ENCODE data around the gene PRKAG2.
A peak's percentile ranks its signal among the peaks of the same experiment; 100 is the strongest.
"Not testable (repeated sequence)": the region's sequence is repeated elsewhere in the genome, so short reads cannot be mapped to it uniquely, and the experiment has no call there.

The PRKAG2 gene

DNA sequence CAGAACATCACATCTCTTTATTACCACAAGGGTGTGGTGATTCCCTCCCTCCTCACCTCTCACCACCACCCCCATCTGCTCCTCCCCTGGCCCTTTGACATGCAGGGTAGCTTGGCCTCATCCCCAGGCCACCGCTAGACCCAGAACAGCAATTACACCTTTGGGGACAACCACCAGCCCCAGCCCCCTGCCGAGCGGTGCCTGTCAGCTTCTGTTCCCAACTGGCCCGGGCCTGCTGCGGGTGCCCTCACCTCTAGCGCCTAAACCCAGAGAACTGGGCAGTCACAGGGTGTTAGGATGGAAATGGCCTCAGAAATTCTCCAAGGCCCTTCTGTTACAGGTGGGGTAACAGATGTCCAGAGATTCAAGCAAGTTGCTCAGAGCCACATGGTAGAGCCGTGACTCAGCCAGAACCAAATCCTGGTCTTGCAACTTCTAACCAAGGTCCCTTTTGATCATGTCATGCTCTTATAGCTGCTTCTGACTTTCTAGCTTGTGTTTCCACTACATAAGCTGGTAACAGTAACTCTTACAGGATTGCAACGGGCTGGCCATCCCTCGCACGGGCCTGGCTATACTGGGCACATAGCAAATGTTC is 78.0 kb downstream of the PRKAG2 start:
- no peak overlapping the region for H3K9ac ChIP-seq (ENCODE audit: insufficient read length)
- no peak for DNase-seq (ENCODE audit: low read depth, low spot score)
- TF ChIP-seq POLR2AphosphoS5 (IDR thresholded peaks at IDR 0.05; ENCODE audit: borderline replicate concordance, low read depth, low read length) (no peak), FOXP2 (optimal IDR thresholded peaks at IDR 0.05; ENCODE audit: control extremely low read depth, extremely low read length, insufficient read depth) (no peak), EZH2 (IDR thresholded peaks at IDR 0.05) (no peak)
- H3K9me3 ChIP-seq (ENCODE audit: low read depth, low read length): no peaks in the 10 kb centered on the region
- no peaks in the 10 kb centered on the region for H3K36me3 ChIP-seq (ENCODE audit: insufficient read depth, low read length)
- no peak overlapping the region for H3K27ac ChIP-seq
- H3K4me3 ChIP-seq: no peak overlapping the region

GRCh38 chr7:151797667-151798307 is 79.1 kb downstream of the PRKAG2 start:
- H3K4me3 ChIP-seq; H3K27ac ChIP-seq; DNase-seq (ENCODE audit: low read depth, low spot score); H3K36me3 ChIP-seq (ENCODE audit: insufficient read depth, low read length); H3K9me3 ChIP-seq (ENCODE audit: low read depth, low read length): not testable (repeated sequence)
- peak overlapping the region; percentile 14 for H3K9ac ChIP-seq (ENCODE audit: insufficient read length)

GRCh38 chr7:151796871-151797537 is 79.9 kb downstream of the PRKAG2 start:
- no peaks in the 10 kb centered on the region for H3K36me3 ChIP-seq (ENCODE audit: insufficient read depth, low read length)
- H3K27ac ChIP-seq: no peak overlapping the region
- H3K9me3 ChIP-seq (ENCODE audit: low read depth, low read length): no peaks in the 10 kb centered on the region
- peak overlapping the region; percentile 14 for H3K9ac ChIP-seq (ENCODE audit: insufficient read length)
- no peak overlapping the region for H3K4me3 ChIP-seq
- no peak for TF ChIP-seq EZH2 (IDR thresholded peaks at IDR 0.05)
- TF ChIP-seq FOXP2 (optimal IDR thresholded peaks at IDR 0.05; ENCODE audit: control extremely low read depth, extremely low read length, insufficient read depth): no peak
- TF ChIP-seq POLR2AphosphoS5 (IDR thresholded peaks at IDR 0.05; ENCODE audit: borderline replicate concordance, low read depth, low read length): no peak
- DNase-seq (ENCODE audit: low read depth, low spot score): no peak

GRCh38 chr7:151796091-151796870 is 80.6 kb downstream of the PRKAG2 start:
- H3K4me3 ChIP-seq: no peak overlapping the region
- no peaks in the 10 kb centered on the region for H3K9me3 ChIP-seq (ENCODE audit: low read depth, low read length)
- no peak overlapping the region for H3K27ac ChIP-seq
- no peaks in the 10 kb centered on the region for H3K36me3 ChIP-seq (ENCODE audit: insufficient read depth, low read length)
- TF ChIP-seq POLR2AphosphoS5 (IDR thresholded peaks at IDR 0.05; ENCODE audit: borderline replicate concordance, low read depth, low read length): no peak
- TF ChIP-seq EZH2 (IDR thresholded peaks at IDR 0.05): no peak
- no peak for TF ChIP-seq FOXP2 (optimal IDR thresholded peaks at IDR 0.05; ENCODE audit: control extremely low read depth, extremely low read length, insufficient read depth)
- no peak overlapping the region for H3K9ac ChIP-seq (ENCODE audit: insufficient read length)
- no peak for DNase-seq (ENCODE audit: low read depth, low spot score)

DNA sequence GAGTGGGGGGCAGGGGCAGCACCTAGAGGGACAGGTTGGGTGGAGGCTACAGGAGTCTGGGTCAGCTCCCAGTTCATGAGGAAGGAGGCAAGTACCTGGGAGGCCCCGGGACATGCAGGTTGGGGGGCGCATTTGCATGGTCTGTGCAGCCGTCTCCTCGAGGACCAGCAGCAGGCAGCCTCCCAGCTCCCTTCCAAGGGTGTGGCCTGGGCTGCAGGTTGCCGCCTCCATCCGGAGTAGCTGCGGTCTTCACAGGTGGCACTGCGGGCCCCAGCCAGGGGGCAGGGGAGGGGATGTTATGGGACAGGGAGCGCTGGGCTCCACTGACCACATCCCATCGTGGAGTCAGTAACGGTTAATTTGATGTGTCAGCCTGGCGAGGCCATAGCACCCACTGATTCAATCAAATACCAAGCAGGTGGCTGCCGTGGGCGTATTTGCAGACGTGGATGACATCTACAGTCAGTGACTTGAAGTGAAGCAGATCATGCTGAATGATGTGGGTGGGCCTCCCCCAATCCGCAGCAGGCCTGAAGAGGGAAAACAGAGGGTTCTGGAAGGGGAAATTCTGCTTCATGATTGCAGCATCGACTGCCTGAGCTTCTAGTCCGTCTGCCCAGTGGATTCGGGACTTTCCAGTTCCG is 81.6 kb downstream of the PRKAG2 start:
- TF ChIP-seq EZH2 (IDR thresholded peaks at IDR 0.05) (no peak), FOXP2 (optimal IDR thresholded peaks at IDR 0.05; ENCODE audit: control extremely low read depth, extremely low read length, insufficient read depth) (no peak), POLR2AphosphoS5 (IDR thresholded peaks at IDR 0.05; ENCODE audit: borderline replicate concordance, low read depth, low read length) (no peak)
- no peak for DNase-seq (ENCODE audit: low read depth, low spot score)
- Histone ChIP-seq H3K9me3 (ENCODE audit: low read depth, low read length) (no peaks in the 10 kb centered on the region), H3K4me3 (no peak overlapping the region), H3K36me3 (ENCODE audit: insufficient read depth, low read length) (no peaks in the 10 kb centered on the region), H3K9ac (ENCODE audit: insufficient read length) (no peak overlapping the region), H3K27ac (no peak overlapping the region)

GRCh38 chr7:151794508-151795167 is 82.3 kb downstream of the PRKAG2 start:
- no peak for DNase-seq (ENCODE audit: low read depth, low spot score)
- H3K36me3 ChIP-seq (ENCODE audit: insufficient read depth, low read length): no peaks in the 10 kb centered on the region
- H3K27ac ChIP-seq: no peak overlapping the region
- no peak overlapping the region for H3K9ac ChIP-seq (ENCODE audit: insufficient read length)
- no peak overlapping the region for H3K4me3 ChIP-seq
- TF ChIP-seq FOXP2 (optimal IDR thresholded peaks at IDR 0.05; ENCODE audit: control extremely low read depth, extremely low read length, insufficient read depth): no peak
- TF ChIP-seq EZH2 (IDR thresholded peaks at IDR 0.05): no peak
- TF ChIP-seq POLR2AphosphoS5 (IDR thresholded peaks at IDR 0.05; ENCODE audit: borderline replicate concordance, low read depth, low read length): no peak
- H3K9me3 ChIP-seq (ENCODE audit: low read depth, low read length): no peaks in the 10 kb centered on the region

- no peak overlapping the region for H3K27ac ChIP-seq
- H3K36me3 ChIP-seq (ENCODE audit: insufficient read depth, low read length): no peaks in the 10 kb centered on the region
- no peak overlapping the region for H3K9ac ChIP-seq (ENCODE audit: insufficient read length)
- TF ChIP-seq EZH2 (IDR thresholded peaks at IDR 0.05): no peak
- no peak for TF ChIP-seq POLR2AphosphoS5 (IDR thresholded peaks at IDR 0.05; ENCODE audit: borderline replicate concordance, low read depth, low read length)
- TF ChIP-seq FOXP2 (optimal IDR thresholded peaks at IDR 0.05; ENCODE audit: control extremely low read depth, extremely low read length, insufficient read depth): no peak
- DNase-seq (ENCODE audit: low read depth, low spot score): no peak
- no peak overlapping the region for H3K4me3 ChIP-seq
- H3K9me3 ChIP-seq (ENCODE audit: low read depth, low read length): no peaks in the 10 kb centered on the region
These were observed 82.9 kb downstream of the PRKAG2 start for GRCh38 chr7:151793991-151794507.

Data from SK-N-MC (cell line).